Progenitor cell of endocrine pancreas (in vitro differentiated cells): Measurements from ENCODE around the gene PCID2. TPM values are rescaled to one million over a fixed set of nuclear protein-coding genes. Genes with fewer than 3 reads are reported as not detected.

Experiments used
- DNase-seq: peaks from one replicate; pipeline ENCODE4 v3.0.0; 2021; ENCODE audit warnings: low spot score; ENCODE audit not compliant: unreplicated experiment
- H3K27ac Mint-ChIP-seq: 2 replicates; pipeline ENCODE4 v1.8.0; 2021; ENCODE audit warnings: mild to moderate bottlenecking, moderate library complexity, mixed read lengths
- H3K27me3 Mint-ChIP-seq: 2 replicates; pipeline ENCODE4 v1.8.0; 2021; ENCODE audit warnings: mixed read lengths
- H3K36me3 Mint-ChIP-seq: 2 replicates; pipeline ENCODE4 v1.8.0; 2022; ENCODE audit warnings: mixed read lengths; ENCODE audit not compliant: insufficient read depth
- H3K4me1 Mint-ChIP-seq: 2 replicates; pipeline ENCODE4 v1.8.0; 2021; ENCODE audit warnings: low read depth, mixed read lengths
- H3K4me3 Mint-ChIP-seq: 2 replicates; pipeline ENCODE4 v1.8.0; 2021; ENCODE audit warnings: low read depth, mild to moderate bottlenecking, moderate library complexity, mixed read lengths
- H3K9me3 Mint-ChIP-seq: 2 replicates; pipeline ENCODE4 v1.8.0; 2021; ENCODE audit warnings: low read depth, mixed read lengths
- CTCF ChIP-seq: fragments of 200-600 bp; sonication (generic); IDR thresholded peaks from one replicate; pipeline ENCODE4 v1.5.0; 2021; ENCODE audit warnings: antibody characterized with exemption, mild to moderate bottlenecking; ENCODE audit not compliant: unreplicated experiment
- total RNA-seq: library from RNA; stranded (reverse); gene quantifications from 2 replicates; pipeline ENCODE4 v1.2.1, GENCODE V29; 2021

The PCID2 gene
- total RNA-seq, 1 donor from 2014 or later: 58.7 TPM

- Mint-ChIP-seq H3K36me3 (peaks cover 29% of the 10 kb centered on the region), H3K4me1 (peaks cover 27% of the 10 kb centered on the region), H3K27ac (no peak overlapping the region), H3K9me3 (no peaks in the 10 kb centered on the region), H3K4me3 (no peak overlapping the region), H3K27me3 (peaks cover 9% of the 10 kb centered on the region)
- DNase-seq: no peak
- no peak for TF ChIP-seq CTCF
These were observed 40.3 kb downstream of the PCID2 start for GRCh38 chr13:113168211-113168610.

- Mint-ChIP-seq H3K27me3 (peaks cover 12% of the 10 kb centered on the region), H3K4me3 (no peak overlapping the region), H3K27ac (no peak overlapping the region), H3K9me3 (no peaks in the 10 kb centered on the region), H3K4me1 (peaks cover 29% of the 10 kb centered on the region), H3K36me3 (peaks cover 27% of the 10 kb centered on the region)
- no peak for TF ChIP-seq CTCF
- DNase-seq: no peak
These were observed 40.9 kb downstream of the PCID2 start for GRCh38 chr13:113167575-113167974.

GRCh38 chr13:113167155-113167554 is 41.3 kb downstream of the PCID2 start:
- H3K9me3 Mint-ChIP-seq: no peaks in the 10 kb centered on the region
- H3K27me3 Mint-ChIP-seq: peaks cover 12% of the 10 kb centered on the region
- TF ChIP-seq CTCF: no peak
- no peak overlapping the region for H3K4me3 Mint-ChIP-seq
- no peak for DNase-seq
- H3K36me3 Mint-ChIP-seq: peaks cover 27% of the 10 kb centered on the region
- no peak overlapping the region for H3K27ac Mint-ChIP-seq
- H3K4me1 Mint-ChIP-seq: peaks cover 25% of the 10 kb centered on the region

- H3K4me3 Mint-ChIP-seq: no peak overlapping the region
- no peak for TF ChIP-seq CTCF
- peaks cover 12% of the 10 kb centered on the region for H3K27me3 Mint-ChIP-seq
- H3K9me3 Mint-ChIP-seq: no peaks in the 10 kb centered on the region
- H3K4me1 Mint-ChIP-seq: peaks cover 24% of the 10 kb centered on the region
- DNase-seq: no peak
- peaks cover 23% of the 10 kb centered on the region for H3K36me3 Mint-ChIP-seq
- no peak overlapping the region for H3K27ac Mint-ChIP-seq
These were observed 41.8 kb downstream of the PCID2 start for GRCh38 chr13:113166681-113167080.

- Mint-ChIP-seq H3K27ac (no peak overlapping the region), H3K27me3 (peaks cover 14% of the 10 kb centered on the region), H3K4me3 (no peak overlapping the region), H3K4me1 (peaks cover 20% of the 10 kb centered on the region), H3K9me3 (no peaks in the 10 kb centered on the region), H3K36me3 (peaks cover 19% of the 10 kb centered on the region)
- TF ChIP-seq CTCF: no peak
- DNase-seq: no peak
These were observed 42.2 kb downstream of the PCID2 start for GRCh38 chr13:113166266-113166665.
